DLD1 (cell line): Measurements from ENCODE around the gene PRUNE1.

Experiments
- in situ Hi-C: cut with HindIII; loops from 2 replicates; pipeline ENCODE4 v1.10.0; 2017; ENCODE audit warnings: low sequenced_read_pairs

The PRUNE1 gene

GRCh38 chr1:151047925-151048644 lies 39.8 kb downstream of the PRUNE1 start:
- in situ Hi-C loops = no loop called here

GRCh38 chr1:151048645-151049032 lies 40.4 kb downstream of the PRUNE1 start:
- in situ Hi-C loops = no loop called here

- in situ Hi-C loops = no loop called here
Measured at GRCh38 chr1:151049458-151049857, 41.2 kb downstream of the PRUNE1 start.

GRCh38 chr1:151050051-151050688 lies 41.9 kb downstream of the PRUNE1 start:
- in situ Hi-C loops = no loop called here

GRCh38 chr1:151051356-151052009 lies 43.2 kb downstream of the PRUNE1 start:
- in situ Hi-C loops = no loop called here

GRCh38 chr1:151054971-151055547 lies 46.8 kb downstream of the PRUNE1 start:
- in situ Hi-C loops = no loop called here

GRCh38 chr1:151055581-151055980 lies 47.3 kb downstream of the PRUNE1 start:
- in situ Hi-C loops = no loop called here

- in situ Hi-C loops = no loop called here
Measured at GRCh38 chr1:151056149-151056548, 47.9 kb downstream of the PRUNE1 start.

GRCh38 chr1:151058692-151059091 lies 50.4 kb downstream of the PRUNE1 start:
- in situ Hi-C loops = no loop called here

GRCh38 chr1:151059109-151060006 lies 51.1 kb downstream of the PRUNE1 start, which contains the start of gene CDC42SE1:
Gene CDC42SE1, minus strand, starts transcription at chr1:151059622. Its CDS starts 3,892 bp downstream, at chr1:151055730.
- in situ Hi-C loops = no loop called here

- in situ Hi-C loops = no loop called here
Measured at GRCh38 chr1:151060007-151060656, 51.9 kb downstream of the PRUNE1 start, which contains the start of gene MLLT11. Gene MLLT11, plus strand, starts transcription at chr1:151060397. Its CDS starts 6,828 bp downstream, at chr1:151067225.

GRCh38 chr1:151060657-151061421 lies 52.6 kb downstream of the PRUNE1 start:
- in situ Hi-C loops = no loop called here

- in situ Hi-C loops = no loop called here
Measured at GRCh38 chr1:151061704-151062103, 53.5 kb downstream of the PRUNE1 start.

GRCh38 chr1:151062741-151063371 lies 54.6 kb downstream of the PRUNE1 start:
- in situ Hi-C loops = no loop called here

- in situ Hi-C loops = no loop called here
Measured at GRCh38 chr1:151065089-151065645, 56.9 kb downstream of the PRUNE1 start.

GRCh38 chr1:151067185-151067584 lies 58.9 kb downstream of the PRUNE1 start:
- in situ Hi-C loops = no loop called here

- in situ Hi-C loops = no loop called here
Measured at GRCh38 chr1:151069103-151069486, 60.8 kb downstream of the PRUNE1 start.

- in situ Hi-C loops = no loop called here
Measured at GRCh38 chr1:151070474-151071276, 62.4 kb downstream of the PRUNE1 start, which contains the start of gene GABPB2. Gene GABPB2, plus strand, starts transcription at chr1:151070761. Its CDS starts 17,429 bp downstream, at chr1:151088190.
